H1 (cell line): ENCODE results near the gene HRH3. TPM values are rescaled to one million over a fixed set of nuclear protein-coding genes. Genes with fewer than 3 reads are reported as not detected.

Experiments used
- CHD7 ChIP-seq: fragments of 300-600 bp; sonication (generic); IDR thresholded peaks from 2 replicates; pipeline ENCODE4 v1.7.1; 2012; ENCODE audit warnings: low read length, moderate library complexity, mild to moderate bottlenecking, inconsistent platforms; ENCODE audit not compliant: insufficient replicate concordance
- KDM4A ChIP-seq: IDR thresholded peaks from one replicate; pipeline ENCODE4 v1.7.1; 2012; ENCODE audit warnings: low read depth, mild to moderate bottlenecking, moderate library complexity, low read length, inconsistent platforms; ENCODE audit not compliant: severe bottlenecking
- POLR2AphosphoS5 ChIP-seq: IDR thresholded peaks from 2 replicates; pipeline ENCODE4 v1.6.1; 2011; ENCODE audit warnings: low read depth, low read length
- polyA plus RNA-seq, 7 experiments: library from polyadenylated mRNA; depleted of rRNA in 3 of 7; stranded (reverse) in 5 of 7; unstranded in 2 of 7; fragments of >200 nt in 5 of 7; fragments of 200-250 nt in 2 of 7; gene quantifications; 1 replicate in 5 of 7; 2 replicates in 1 of 7; 4 replicates in 1 of 7; pipeline versions ENCODE4 v1.2.1 to v1.2.3, GENCODE V29; 2011 to 2013; ENCODE audit warnings: missing spikeins in 2 of 7, mixed read lengths in 2 of 7
- total RNA-seq: library from RNA; stranded (reverse); fragmentation: NEBNext Ultra II Directional; extraction: Animal tissue kit (Norgen Biotek cat#: 25700); gene quantifications from 2 replicates; pipeline ENCODE4 v1.2.1, GENCODE V29; 2021
- TF ChIP-seq, protein P1 (sequence below), 3 experiments: IDR thresholded peaks; 1 replicate in 2 of 3; 2 replicates in 1 of 3; pipeline versions ENCODE4 v1.5.1 to v1.6.1; 2011; ENCODE audit warnings: low read length in 3 of 3, mild to moderate bottlenecking in 3 of 3, inconsistent platforms in 2 of 3, low read depth in 1 of 3, moderate library complexity in 1 of 3; ENCODE audit not compliant: insufficient read depth in 1 of 3; ENCODE audit errors: control extremely low read depth in 1 of 3

The HRH3 gene
- total and polyA plus RNA-seq, 2 of the 8 experiments (the other 6 are each of a cell fraction or from before 2014, with no cell fraction given), result 2.0 to 4.5 TPM

GRCh38 chr20:62235001-62235776, 15.1 kb upstream of the HRH3 start (continued):
- TF ChIP-seq CHD7 (no peak), KDM4A (no peak), POLR2AphosphoS5 (no peak)
- TF ChIP-seq, protein P1, sequence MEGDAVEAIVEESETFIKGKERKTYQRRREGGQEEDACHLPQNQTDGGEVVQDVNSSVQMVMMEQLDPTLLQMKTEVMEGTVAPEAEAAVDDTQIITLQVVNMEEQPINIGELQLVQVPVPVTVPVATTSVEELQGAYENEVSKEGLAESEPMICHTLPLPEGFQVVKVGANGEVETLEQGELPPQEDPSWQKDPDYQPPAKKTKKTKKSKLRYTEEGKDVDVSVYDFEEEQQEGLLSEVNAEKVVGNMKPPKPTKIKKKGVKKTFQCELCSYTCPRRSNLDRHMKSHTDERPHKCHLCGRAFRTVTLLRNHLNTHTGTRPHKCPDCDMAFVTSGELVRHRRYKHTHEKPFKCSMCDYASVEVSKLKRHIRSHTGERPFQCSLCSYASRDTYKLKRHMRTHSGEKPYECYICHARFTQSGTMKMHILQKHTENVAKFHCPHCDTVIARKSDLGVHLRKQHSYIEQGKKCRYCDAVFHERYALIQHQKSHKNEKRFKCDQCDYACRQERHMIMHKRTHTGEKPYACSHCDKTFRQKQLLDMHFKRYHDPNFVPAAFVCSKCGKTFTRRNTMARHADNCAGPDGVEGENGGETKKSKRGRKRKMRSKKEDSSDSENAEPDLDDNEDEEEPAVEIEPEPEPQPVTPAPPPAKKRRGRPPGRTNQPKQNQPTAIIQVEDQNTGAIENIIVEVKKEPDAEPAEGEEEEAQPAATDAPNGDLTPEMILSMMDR (IDR thresholded peaks at IDR 0.05; ENCODE audit: control extremely low read depth in 1 of 3, insufficient read depth in 1 of 3, low read depth in 1 of 3, low read length in 3 of 3), result no peak
